Upper lobe of right lung (tissue), 1 donor: ENCODE results near the gene PABPN1L. TPM values are rescaled to one million over a fixed set of nuclear protein-coding genes. Genes with fewer than 3 reads are reported as not detected.
A peak's percentile ranks its signal among the peaks of the same experiment; 100 is the strongest.

Experiments
- ATAC-seq: fragments of 200-7000 bp; cut with Tn5 transposase; one replicate; pipeline ENCODE4 v1.9.1; 2020; ENCODE audit warnings: mild to moderate bottlenecking, moderate library complexity
- DNase-seq: peaks from one replicate; pipeline ENCODE4 v3.0.0-alpha.2; 2020
- H3K27ac ChIP-seq: fragments of 200-600 bp; one replicate; pipeline ENCODE4 v1.8.0; 2022
- H3K27me3 ChIP-seq: fragments of 200-600 bp; one replicate; pipeline ENCODE4 v1.8.0; 2022; ENCODE audit warnings: mild to moderate bottlenecking
- H3K36me3 ChIP-seq: fragments of 200-600 bp; one replicate; pipeline ENCODE4 v1.8.0; 2022
- H3K4me1 ChIP-seq: fragments of 200-600 bp; one replicate; pipeline ENCODE4 v1.8.0; 2022
- H3K4me3 ChIP-seq: fragments of 200-600 bp; one replicate; pipeline ENCODE4 v1.8.0; 2022; ENCODE audit warnings: mild to moderate bottlenecking
- H3K9me3 ChIP-seq: fragments of 200-600 bp; one replicate; pipeline ENCODE4 v1.8.0; 2022
- intact Hi-C: fragments of 100-400 bp; cut with DNase I; formaldehyde crosslinking; loops from one replicate; pipeline ENCODE4 v1.11.0; 2022
- total RNA-seq: library from RNA; stranded (reverse); fragmentation: NEBNext Ultra II Directional; extraction: Animal tissue kit (Norgen Biotek cat#: 25700); gene quantifications from one replicate; pipeline ENCODE4 v1.2.1, GENCODE V29; 2021
- TF ChIP-seq, protein P1 (sequence below): fragments of 200-600 bp; IDR thresholded peaks from one replicate; pipeline ENCODE4 v1.8.0; 2022; ENCODE audit warnings: antibody characterized with exemption
- donor health status: DM: no; HTN: yes; CAD: no; lungs with severe emphysema.

PABPN1L gene
- total RNA-seq, 1 donor from 2014 or later, result not detected

- ATAC-seq, result no peak
- Histone ChIP-seq H3K9me3 (no peaks in the 10 kb centered on the region), H3K4me3 (no peak overlapping the region), H3K4me1 (peaks cover 9% of the 10 kb centered on the region), H3K36me3 (peaks cover 46% of the 10 kb centered on the region), H3K27ac (no peak overlapping the region), H3K27me3 (no peaks in the 10 kb centered on the region)
- intact Hi-C loops, result no loop called here
- TF ChIP-seq, protein P1, sequence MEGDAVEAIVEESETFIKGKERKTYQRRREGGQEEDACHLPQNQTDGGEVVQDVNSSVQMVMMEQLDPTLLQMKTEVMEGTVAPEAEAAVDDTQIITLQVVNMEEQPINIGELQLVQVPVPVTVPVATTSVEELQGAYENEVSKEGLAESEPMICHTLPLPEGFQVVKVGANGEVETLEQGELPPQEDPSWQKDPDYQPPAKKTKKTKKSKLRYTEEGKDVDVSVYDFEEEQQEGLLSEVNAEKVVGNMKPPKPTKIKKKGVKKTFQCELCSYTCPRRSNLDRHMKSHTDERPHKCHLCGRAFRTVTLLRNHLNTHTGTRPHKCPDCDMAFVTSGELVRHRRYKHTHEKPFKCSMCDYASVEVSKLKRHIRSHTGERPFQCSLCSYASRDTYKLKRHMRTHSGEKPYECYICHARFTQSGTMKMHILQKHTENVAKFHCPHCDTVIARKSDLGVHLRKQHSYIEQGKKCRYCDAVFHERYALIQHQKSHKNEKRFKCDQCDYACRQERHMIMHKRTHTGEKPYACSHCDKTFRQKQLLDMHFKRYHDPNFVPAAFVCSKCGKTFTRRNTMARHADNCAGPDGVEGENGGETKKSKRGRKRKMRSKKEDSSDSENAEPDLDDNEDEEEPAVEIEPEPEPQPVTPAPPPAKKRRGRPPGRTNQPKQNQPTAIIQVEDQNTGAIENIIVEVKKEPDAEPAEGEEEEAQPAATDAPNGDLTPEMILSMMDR, result no peak
- no peak for DNase-seq
Observed at GRCh38 chr16:88862968-88863367, 3.5 kb downstream of the PABPN1L start.

- Histone ChIP-seq H3K36me3 (peaks cover 46% of the 10 kb centered on the region), H3K27ac (no peak overlapping the region), H3K4me1 (peaks cover 11% of the 10 kb centered on the region), H3K9me3 (no peaks in the 10 kb centered on the region), H3K4me3 (no peak overlapping the region), H3K27me3 (no peaks in the 10 kb centered on the region)
- DNase-seq (no peak), ATAC-seq (no peak)
- intact Hi-C loops, result no loop called here
- TF ChIP-seq, protein P1, result no peak
Observed at GRCh38 chr16:88861359-88861758, 5.1 kb downstream of the PABPN1L start.

DNA sequence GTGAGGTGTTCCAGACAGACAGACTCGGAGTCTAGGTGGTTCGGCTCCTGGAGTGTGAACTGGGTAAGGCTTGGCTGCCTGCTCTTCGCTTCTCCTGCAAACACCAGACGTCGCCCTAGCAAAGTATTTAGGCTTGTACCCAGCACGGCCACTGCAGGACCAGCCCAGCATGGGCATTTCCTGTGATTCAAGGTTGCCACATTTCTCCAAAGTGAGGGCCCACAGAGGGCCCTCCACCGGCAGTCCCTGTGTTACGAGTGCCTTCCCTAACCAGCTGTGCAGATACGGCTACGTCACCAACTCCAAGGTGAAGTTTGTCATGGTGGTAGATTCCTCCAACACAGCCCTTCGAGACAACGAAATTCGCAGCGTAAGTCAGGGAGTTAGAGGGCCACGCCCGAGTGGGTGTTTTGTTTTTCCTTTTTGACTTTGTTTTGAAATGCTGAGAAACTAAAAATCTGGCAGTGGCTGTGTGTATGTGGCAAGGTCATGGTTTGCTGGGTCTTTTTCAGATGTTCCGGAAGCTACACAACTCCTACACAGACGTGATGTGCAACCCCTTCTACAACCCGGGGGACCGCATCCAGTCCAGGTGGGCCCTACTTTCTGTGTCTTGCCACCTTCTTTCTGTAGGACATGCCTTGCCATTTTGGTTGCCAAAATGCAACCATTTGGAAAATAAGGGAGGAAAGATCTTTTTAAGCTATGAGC lies 6.9 kb downstream of the PABPN1L start:
- Histone ChIP-seq H3K27ac (no peak overlapping the region), H3K4me1 (peaks cover 27% of the 10 kb centered on the region), H3K9me3 (no peaks in the 10 kb centered on the region), H3K36me3 (peaks cover 46% of the 10 kb centered on the region), H3K27me3 (no peaks in the 10 kb centered on the region), H3K4me3 (no peak overlapping the region)
- intact Hi-C loops, result no loop called here
- TF ChIP-seq, protein P1, result no peak
- no peak for ATAC-seq
- no peak for DNase-seq

DNA sequence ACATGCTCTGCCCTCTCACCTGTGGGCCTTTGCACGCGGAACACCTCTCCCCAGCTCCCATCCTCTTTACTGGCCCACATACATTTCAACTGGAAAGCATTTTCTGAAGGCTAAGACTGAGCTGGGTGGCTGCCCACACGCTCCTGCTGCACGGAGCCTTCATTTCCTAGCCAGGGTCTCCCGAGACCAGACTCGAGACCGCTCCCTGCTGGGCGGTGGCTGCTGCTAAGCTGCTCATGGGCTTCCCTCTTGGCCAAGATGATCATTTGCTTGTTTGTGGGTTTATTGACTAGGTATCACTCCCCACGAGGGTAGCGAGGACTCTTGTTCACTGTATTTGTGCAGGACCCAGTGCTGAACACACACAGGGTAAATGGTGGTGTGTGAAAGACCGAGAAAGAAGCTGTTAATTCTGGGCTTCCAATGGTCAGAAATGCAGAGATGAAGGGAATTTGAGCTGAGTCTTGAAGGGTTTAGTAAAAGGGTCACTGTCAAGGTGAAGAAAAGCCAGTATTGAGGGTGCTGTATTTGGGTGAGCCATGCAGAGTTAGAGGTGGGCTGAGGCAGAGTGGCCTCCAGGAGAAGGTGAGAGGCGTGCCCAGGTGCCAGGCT lies 8.6 kb downstream of the PABPN1L start:
- Histone ChIP-seq H3K9me3 (no peaks in the 10 kb centered on the region), H3K27me3 (no peaks in the 10 kb centered on the region), H3K36me3 (peaks cover 42% of the 10 kb centered on the region), H3K27ac (peak overlapping the region; percentile 92), H3K4me3 (peak overlapping the region; percentile 100), H3K4me1 (peaks cover 38% of the 10 kb centered on the region)
- intact Hi-C loops, result no loop called here
- TF ChIP-seq, protein P1, result peak; percentile 72
- DNase-seq (peak; percentile 91), ATAC-seq (peak; percentile 70)

- no peaks in the 10 kb centered on the region for H3K27me3 ChIP-seq
- H3K4me3 ChIP-seq, result peak within 1 kb of the TSS; percentile 100
- H3K36me3 ChIP-seq, result peaks cover 34% of the 10 kb centered on the region
- TF ChIP-seq, protein P1, result no peak
- peaks cover 38% of the 10 kb centered on the region for H3K4me1 ChIP-seq
- H3K27ac ChIP-seq, result peak within 1 kb of the TSS; percentile 92
- peak; percentile 97 for ATAC-seq
- DNase-seq, result peak; percentile 99
- no peaks in the 10 kb centered on the region for H3K9me3 ChIP-seq
- intact Hi-C loops, result no loop called here
Observed at GRCh38 chr16:88856828-88857727, 9.4 kb downstream of the PABPN1L start, which contains the start of the genes GALNS and TRAPPC2L. Gene GALNS (minus strand): TSS chr16:88856947. CDS start chr16:88856877, 70 bp downstream. Gene TRAPPC2L (plus strand): TSS chr16:88857127. CDS start chr16:88857151, 24 bp downstream.
